ENCODE results near the gene CFAP74. TPM values are rescaled to one million over a fixed set of nuclear protein-coding genes. Genes with fewer than 3 reads are reported as not detected.

Gene CFAP74
- total and polyA plus RNA-seq, 9 of the 15 experiments (the other 6 are each of a cell fraction or from before 2014, with no cell fraction given) = 0.03 to 0.15 (median 0.05) TPM; not detected in 6

- Histone ChIP-seq H3K27me3 (ENCODE audit: control insufficient read depth in 2 of 2, insufficient read depth in 2 of 2, low read length in 2 of 2) (peaks cover 71 to 92% of the 10 kb centered on the region in 2 experiments), H3K27ac (ENCODE audit: extremely low read depth, low read depth, low read length) (no peak overlapping the region), H3K36me3 (ENCODE audit: control insufficient read depth, insufficient read depth, low read length) (no peaks in the 10 kb centered on the region), H3K4me3 (no peak overlapping the region), H3K9ac (ENCODE audit: insufficient read depth in 1 of 2, low read depth in 2 of 2, low read length in 2 of 2) (no peak overlapping the region), H3K79me2 (ENCODE audit: control insufficient read depth, insufficient read depth, low read length) (no peaks in the 10 kb centered on the region), H2AFZ (ENCODE audit: low read depth, low read length) (no peak overlapping the region), H3K4me1 (replicated peaks in 1 of 2; ENCODE audit: control insufficient read depth in 2 of 2, insufficient read depth in 2 of 2, low read length in 2 of 2) (peaks cover 0 to 13% of the 10 kb centered on the region in 2 experiments; a peak in 1 of 5 replicates), H4K20me1 (replicated peaks; ENCODE audit: control insufficient read depth, insufficient read depth, low read length) (peaks cover 15% of the 10 kb centered on the region; the same call in 1 of the 2 replicates), H3K9me1 (ENCODE audit: control insufficient read depth, insufficient read depth, low read length) (no peaks in the 10 kb centered on the region), H3K9me3 (replicated peaks; ENCODE audit: control insufficient read depth, insufficient read depth, low read depth, low read length) (no peaks in the 10 kb centered on the region), H3K4me2 (ENCODE audit: insufficient read depth, low read length) (no peak overlapping the region)
- ChIA-PET CTCF (ENCODE audit: low intra/inter-chr PET ratio) (no interaction called here), POLR2A (interaction anchor here (0.7 to 1.7 kb wide), 3 partner anchors 9 to 31 kb away, joined by 3 to 5 read pairs (median 3); no protein-coding TSS in a partner anchor)
- no peak for DNase-seq (ENCODE audit: extremely low read depth in 1 of 4, low spot score in 3 of 4)
- TF ChIP-seq RNF2 (IDR thresholded peaks at IDR 0.05) = 0 out of 2 replicates have a peak, but pooled peaks have one; percentile 15
- 0 out of 2 replicates have a peak, but pooled peaks have one; percentile 42 for TF ChIP-seq FOSL1 (tag; conservative IDR thresholded peaks at IDR 0.05)
- TF ChIP-seq, protein P1, sequence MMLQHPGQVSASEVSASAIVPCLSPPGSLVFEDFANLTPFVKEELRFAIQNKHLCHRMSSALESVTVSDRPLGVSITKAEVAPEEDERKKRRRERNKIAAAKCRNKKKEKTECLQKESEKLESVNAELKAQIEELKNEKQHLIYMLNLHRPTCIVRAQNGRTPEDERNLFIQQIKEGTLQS (IDR thresholded peaks at IDR 0.05) = peak; percentile 32
- TF ChIP-seq, protein P1 (CRISPR knock-in tag; conservative IDR thresholded peaks at IDR 0.05) = no peak
- no peak for TF ChIP-seq NFATC3 (IDR thresholded peaks at IDR 0.05)
- peak; percentile 47 for TF ChIP-seq CBX2 (IDR thresholded peaks at IDR 0.05; ENCODE audit: insufficient read depth, low read length, poor library complexity, severe bottlenecking)
- no peak for TF ChIP-seq NONO (IDR thresholded peaks at IDR 0.05; ENCODE audit: low read depth in 2 of 2, low read length in 1 of 2)
- TF ChIP-seq CBX1 (IDR thresholded peaks at IDR 0.05; ENCODE audit: low read depth) = no peak
- peak; percentile 58 for TF ChIP-seq EGR1 (conservative IDR thresholded peaks at IDR 0.05)
- no peak for TF ChIP-seq ZHX1 (conservative IDR thresholded peaks at IDR 0.05; ENCODE audit: low read length)
- TF ChIP-seq HCFC1 (IDR thresholded peaks at IDR 0.05; ENCODE audit: low read depth, low read length) = no peak
- no peak for TF ChIP-seq NCOA6 (IDR thresholded peaks at IDR 0.05)
- TF ChIP-seq EZH2 (IDR thresholded peaks at IDR 0.05; ENCODE audit: borderline replicate concordance, low read depth, low read length) = peak; percentile 47; the same call in 1 of the 2 replicates
- intact Hi-C loops (cut with micrococcal nuclease) = no loop called here
- 1% methylated on average over 34 of the region's 34 CpGs for WGBS (ENCODE audit: insufficient coverage, low coverage, missing lambda C conversion rate)
- in situ Hi-C loops (cut with MboI) = no loop called here
- no TSS peak for BruUV-seq (replicated peaks)
- no peak for ATAC-seq
- FAIRE-seq = no peak
Observed at GRCh38 chr1:2014741-2015735, 11.5 kb upstream of the CFAP74 start.
